GM21528 (cell line): Measurements from ENCODE around the gene EVA1A.

Experiments used
- ATAC-seq: cut with Tn5 transposase; IDR thresholded peaks from one replicate; pipeline ENCODE4 v1.9.1; 2021; ENCODE audit warnings: mild to moderate bottlenecking, moderate library complexity; ENCODE audit not compliant: unreplicated experiment, low FRiP score

EVA1A gene

GRCh38 chr2:75521225-75521872 is 39.4 kb downstream of the EVA1A start:
- no peak for ATAC-seq

DNA sequence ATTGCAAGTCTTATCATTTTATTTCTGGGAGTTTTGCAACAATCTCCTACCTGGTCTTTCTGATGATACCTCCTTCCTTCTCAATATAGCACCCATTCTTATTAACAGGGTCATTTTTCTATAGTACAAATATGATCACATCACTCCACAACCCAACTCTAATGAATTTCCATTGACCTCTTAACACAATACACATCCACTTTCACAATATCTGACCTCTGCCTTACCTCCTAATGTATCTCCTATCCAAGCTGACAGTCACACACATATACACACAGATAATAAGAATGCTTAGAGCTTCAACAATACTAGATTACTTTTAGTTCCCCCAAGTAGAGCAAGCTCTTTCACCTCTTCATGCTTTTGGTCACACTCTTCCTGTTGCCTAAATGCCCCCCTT is 40.9 kb downstream of the EVA1A start:
- no peak for ATAC-seq

DNA sequence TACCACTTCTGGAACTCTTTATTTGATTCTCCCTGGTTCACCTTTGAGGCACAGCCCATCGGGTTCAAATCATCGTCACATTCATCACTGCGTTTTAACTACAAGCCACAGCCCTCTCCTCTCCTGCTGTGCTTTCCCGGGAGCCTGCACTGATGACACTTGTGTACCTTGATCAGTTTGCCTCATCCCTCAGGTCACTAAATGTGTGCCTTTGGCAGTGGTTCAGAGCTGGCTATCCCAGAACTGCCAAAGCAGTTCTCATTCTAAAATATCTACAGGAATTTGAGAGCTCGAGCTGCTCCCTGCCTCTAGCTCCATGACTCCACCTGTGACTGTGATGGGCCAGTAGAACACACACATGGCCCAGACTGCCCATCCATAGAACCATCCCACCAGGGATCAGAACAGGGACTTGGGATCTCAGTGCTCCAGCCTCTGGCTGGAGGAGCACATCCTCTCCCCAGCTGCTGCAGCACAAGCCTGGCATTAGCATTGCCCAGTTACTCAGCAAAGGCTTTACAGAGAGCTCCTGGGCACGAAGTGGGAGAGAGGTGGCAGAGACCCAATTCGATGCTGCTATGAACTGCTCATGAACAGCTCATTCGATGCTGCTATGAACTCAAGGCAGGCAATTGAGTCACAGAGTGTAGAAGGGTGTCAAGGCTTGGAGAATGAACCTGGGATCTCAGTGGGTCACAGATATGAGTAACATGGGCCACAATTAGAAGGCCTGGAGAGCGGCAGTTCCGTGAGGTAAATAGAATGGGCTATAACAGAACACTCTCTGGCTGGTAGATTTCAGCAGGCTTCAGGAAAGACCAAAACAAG is 41.9 kb downstream of the EVA1A start:
- ATAC-seq, result no peak

DNA sequence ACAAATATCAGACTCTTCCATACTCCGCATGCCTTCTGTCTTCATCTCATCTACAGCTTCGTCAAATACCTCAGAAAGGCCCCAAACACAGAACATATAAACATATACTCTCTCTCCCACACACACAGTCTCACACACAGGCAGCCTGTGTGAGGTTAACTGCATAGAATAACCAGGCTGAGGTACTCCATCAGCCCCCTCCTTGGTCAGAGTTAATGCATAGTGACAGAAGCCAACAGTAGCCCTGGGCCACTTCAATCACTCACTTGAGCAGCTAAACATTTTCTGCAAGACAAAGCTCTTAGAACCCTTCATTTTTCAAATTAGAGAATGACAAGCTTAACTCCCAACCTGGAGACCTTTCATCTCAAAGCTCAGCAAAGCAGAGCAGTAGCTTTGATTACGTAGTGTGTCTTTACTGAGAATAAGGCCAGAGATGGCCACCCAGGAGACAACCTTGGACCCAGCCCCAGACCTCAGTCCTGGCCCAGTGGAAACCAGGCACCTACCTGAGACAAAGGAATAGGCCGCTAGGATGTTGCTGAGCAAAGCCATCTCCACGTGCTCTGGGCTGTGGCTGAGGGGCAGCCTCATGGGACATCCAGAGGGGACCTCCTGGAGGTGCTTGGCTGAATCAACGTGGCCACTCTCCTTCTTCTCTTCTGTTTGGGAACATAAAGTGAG is 43.0 kb downstream of the EVA1A start:
- ATAC-seq, result no peak

- ATAC-seq, result no peak
Measured at GRCh38 chr2:75516378-75517360, 44.1 kb downstream of the EVA1A start.

DNA sequence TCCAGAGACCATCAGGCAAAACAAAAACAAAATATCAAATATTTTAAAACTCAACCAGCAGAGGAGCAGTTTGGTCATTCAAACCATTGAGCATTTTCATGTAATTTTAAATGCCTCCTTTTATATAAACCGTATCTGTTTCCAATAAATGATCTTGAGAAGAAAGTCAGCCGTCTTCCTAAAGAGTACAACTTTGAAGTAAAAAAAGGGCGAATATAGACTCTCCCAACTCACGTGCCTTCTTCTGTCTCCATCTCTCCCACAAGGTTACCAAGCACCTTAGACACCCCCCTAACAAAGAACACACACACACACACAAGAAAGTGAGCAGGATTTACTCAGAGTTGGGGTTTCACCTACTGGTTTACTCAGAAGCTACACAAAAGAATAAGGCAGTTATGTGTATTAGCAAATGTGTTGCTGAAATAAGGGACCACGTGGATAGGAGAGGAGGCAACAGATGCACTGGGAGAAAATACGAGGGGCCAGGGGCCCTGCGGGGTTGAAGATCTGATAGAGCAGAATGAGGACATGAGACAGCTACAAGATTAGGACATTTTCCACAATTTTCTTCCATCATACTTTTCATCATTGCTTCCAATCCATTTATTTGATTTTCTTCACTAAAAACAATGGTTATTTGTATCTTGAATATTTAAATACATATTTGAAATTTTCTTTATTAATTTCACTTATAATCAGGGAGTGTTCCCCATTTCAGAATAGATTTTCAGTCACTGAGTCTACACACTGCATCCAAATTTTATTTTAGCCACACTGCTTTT is 45.0 kb downstream of the EVA1A start:
- no peak for ATAC-seq

- no peak for ATAC-seq
Measured at GRCh38 chr2:75513616-75514170, 47.0 kb downstream of the EVA1A start.

DNA sequence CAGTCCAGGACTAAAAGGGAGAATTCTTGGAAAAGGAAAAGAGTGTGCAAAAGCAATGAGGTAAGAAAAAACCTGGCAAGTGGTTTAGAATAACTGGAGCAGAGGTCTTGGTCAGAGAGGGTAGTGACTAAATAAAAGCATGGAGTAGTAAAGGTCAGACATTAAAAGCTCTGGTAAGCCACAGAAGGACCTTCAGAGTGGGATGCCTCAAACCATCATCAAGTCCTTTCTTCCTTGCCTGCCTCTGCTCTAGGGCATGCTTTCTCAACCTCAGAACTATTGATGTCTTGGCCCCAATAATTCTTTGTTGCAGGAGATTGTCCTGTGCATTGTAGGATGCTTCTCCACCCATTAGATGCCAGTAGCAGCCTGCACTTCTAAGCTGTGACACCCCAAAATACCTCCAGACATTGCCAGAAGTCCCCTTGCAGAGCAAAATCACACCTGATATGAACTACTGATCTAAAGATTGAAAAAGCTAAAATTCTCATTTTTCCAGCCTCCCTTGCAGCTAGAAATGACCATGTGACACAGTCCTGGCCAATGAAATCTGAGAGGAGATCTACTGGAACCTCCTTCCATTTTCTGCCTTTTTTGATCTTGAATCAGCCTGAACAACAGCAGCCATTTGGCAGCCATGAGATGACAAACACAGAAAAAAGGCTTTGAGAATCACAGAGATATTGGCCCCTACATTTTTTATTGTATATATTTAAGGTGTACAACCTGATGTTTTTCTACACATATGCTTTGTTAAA is 48.1 kb downstream of the EVA1A start:
- no peak for ATAC-seq

GRCh38 chr2:75506101-75506697 is 54.5 kb downstream of the EVA1A start:
- ATAC-seq, result no peak

GRCh38 chr2:75505012-75505411 is 55.7 kb downstream of the EVA1A start:
- no peak for ATAC-seq

- ATAC-seq, result no peak
Measured at GRCh38 chr2:75503048-75503607, 57.6 kb downstream of the EVA1A start.

GRCh38 chr2:75500633-75501032 is 60.1 kb downstream of the EVA1A start:
- no peak for ATAC-seq

DNA sequence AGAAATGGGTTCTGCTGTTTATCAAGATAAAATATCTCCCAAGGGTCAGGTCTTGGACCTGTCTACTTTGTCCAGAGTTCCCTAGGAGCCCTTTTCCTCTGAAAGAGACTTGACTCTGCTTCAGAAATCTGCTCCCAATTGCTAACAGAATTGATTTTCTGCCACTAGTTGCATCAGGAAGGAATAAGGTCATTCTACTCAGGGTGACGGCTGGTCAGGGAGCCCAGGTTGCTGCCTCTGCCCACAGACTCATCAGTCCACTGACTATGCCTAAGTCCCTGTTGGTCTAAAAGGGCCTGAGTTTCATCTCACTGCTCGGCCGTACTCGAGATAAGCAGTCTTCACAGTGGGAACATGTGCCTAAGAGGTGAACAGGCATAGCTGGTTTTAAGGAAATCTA is 61.2 kb downstream of the EVA1A start:
- no peak for ATAC-seq

DNA sequence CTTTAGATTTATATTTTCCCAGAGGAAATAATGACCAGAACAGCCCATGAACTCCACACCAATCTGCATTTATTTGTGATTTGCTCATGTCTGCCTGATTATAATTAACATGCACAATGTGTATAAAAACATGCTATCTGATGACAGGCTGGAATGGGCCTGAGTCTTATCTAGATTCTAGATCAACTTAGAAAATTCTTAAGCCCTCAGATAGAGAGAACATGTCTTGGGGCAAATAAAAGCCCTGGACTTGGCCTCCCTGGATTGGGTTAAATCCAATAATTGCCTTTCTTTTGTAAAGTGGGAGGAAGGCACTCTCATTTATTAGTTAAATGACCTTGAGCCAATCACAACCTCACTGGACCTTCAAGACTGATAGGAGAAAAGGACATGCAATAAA is 61.8 kb downstream of the EVA1A start:
- no peak for ATAC-seq

GRCh38 chr2:75497256-75497655 is 63.5 kb downstream of the EVA1A start:
- no peak for ATAC-seq

DNA sequence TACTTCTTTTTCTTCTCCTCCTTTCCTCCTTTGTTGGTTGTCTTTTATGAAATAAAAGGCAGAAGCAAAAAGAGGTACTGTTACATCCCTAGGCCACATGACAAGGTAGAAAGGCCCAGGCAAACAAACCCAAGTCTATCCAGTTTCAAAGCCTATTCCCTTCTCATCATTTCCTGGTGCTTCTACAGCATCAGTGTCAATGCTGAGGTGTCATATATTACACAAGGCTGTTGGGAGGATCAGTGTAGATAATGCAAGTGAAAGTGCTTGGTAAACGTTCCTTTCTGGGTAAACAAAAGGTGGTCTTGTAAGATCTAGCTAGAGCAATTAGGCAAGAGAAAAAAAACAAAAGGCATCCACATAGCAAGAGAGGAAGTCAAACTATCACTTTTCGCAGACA is 64.9 kb downstream of the EVA1A start:
- ATAC-seq, result no peak

DNA sequence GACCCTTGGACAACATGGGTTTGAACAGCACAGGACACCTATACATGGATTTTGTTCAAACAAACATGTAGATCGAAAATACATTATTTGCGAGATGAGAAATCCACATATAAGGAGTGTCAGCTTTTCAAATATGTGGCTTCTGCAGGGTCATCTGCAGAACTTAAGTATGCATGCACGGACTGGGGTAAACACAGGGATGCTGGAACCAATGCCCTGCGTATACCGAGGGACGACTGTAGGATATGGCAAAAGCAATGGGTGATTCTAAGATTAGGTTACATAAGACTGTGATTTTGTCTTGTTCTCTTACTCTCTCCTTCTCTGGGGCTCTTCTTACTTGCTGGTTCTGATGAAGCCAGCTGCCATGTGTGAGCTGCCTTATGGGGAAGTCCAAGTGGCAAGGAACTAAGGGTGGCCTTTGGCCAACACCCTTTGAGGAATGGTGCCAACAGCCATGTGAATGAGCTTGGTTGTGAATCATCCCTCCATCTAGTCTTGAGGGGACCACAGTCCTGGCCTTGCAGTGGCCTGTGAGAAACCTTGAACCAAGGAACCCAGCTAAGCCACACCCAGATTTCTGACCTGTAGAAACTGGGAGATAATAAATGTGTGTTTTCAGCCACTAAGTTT is 66.5 kb downstream of the EVA1A start:
- no peak for ATAC-seq
